Astrocyte of the hippocampus (primary cell): Measurements from ENCODE around the gene TRAPPC2L.
"Not testable (repeated sequence)": the region's sequence is repeated elsewhere in the genome, so short reads cannot be mapped to it uniquely, and the experiment has no call there.

ENCODE experiments used
- DNase-seq: peaks from one replicate; pipeline ENCODE4 v3.0.0; 2011; ENCODE audit warnings: low read depth, low spot score

The TRAPPC2L gene

DNA sequence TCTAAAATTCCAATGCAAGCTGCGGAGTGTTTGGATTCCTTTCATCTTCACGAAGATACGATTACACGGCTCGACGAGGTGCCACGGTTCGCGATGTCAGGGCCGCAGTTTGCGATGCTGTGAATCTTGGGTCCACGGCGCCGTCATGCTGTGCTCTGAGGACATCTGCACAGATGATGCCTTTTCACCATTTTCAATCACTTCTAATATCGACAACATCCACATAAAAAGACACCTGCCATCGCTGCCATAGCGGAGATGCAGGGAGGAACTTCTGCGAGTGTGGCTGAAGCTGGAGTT lies 38.4 kb upstream of the TRAPPC2L start:
- no peak for DNase-seq

DNA sequence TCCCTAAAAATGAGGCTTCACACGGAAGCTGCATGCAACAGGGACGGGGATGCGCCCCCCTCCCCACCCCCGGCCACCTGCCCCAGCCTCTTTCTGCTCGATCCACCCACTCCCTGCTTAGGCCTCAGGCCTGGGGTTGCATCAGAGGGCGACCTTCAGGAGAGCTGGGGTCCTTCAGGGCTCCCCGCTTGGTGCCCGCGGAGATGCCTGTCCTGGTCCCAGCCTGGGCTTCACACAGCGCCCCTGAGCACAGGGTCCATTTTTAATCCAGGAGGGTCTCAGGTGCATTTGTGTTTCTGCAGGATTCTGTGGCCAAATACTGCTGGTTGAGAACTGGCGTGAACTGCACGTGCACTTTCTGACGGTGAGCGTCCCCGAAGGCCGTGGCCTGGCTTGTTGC lies 37.8 kb upstream of the TRAPPC2L start:
- no peak for DNase-seq

DNA sequence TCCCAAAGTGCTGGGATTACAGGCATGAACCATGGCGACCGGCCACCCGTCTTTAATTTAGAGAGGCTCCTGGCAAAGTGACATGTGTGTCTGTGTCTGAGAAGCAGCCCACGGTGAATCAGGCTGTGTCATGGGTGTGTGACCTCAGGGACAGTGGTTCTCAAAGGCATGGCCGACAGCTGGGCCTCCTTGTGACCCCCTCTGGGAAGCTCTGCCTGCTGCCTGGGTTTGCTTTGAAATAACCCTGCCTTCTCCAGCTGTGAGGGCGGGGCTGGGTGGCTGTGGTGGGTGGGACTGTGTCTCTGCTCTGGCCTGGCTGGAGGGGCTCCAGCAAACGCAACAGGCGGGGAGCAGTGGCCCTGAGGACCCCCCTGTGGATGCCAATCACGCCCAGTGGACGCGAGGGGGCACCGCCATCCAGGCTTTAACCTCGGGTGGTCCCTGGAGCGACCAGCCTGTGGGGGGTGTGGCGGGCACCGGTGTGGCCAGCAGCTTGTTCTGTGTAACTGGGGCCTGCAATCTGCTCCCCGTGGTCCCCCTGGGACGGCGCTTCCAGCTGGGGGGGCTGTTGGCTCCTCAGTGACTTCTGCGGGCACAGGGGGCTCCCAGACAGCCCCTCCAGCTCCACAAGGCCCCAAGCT lies 36.4 kb upstream of the TRAPPC2L start:
- DNase-seq, result no peak

DNA sequence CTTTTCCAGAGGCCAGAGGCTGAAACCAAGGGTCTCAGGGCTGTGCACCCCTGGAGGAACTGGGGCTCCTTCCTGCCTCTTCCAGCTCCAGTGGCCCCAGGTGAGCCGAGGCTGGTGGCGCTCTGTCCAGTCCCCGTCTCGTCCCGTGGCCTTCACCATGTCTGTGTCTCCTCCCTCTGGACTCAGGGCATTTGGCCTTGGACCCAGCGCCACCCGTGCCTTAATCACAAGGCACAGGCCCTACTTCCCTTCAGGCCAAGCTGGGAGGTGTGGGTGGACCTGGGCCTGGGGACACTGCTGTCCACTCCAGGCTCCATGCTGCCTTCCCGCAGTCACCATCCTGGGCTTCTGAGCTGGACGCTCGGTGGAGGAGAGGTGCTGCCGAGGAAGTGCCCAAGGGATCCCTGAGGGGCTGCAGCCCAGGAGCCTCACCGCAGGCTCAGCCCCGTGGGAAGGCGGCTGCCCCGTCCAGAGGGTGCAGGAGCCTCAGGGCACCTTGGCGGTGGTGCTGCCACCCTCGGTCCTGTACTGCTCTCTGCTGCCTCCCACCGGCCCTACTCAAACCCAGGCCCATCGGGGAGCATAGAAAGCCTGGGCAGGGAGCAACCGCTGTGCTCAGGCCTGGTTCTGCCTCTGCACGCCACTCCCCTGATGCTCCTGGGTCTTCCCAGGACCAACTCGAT lies 35.6 kb upstream of the TRAPPC2L start:
- no peak for DNase-seq

DNA sequence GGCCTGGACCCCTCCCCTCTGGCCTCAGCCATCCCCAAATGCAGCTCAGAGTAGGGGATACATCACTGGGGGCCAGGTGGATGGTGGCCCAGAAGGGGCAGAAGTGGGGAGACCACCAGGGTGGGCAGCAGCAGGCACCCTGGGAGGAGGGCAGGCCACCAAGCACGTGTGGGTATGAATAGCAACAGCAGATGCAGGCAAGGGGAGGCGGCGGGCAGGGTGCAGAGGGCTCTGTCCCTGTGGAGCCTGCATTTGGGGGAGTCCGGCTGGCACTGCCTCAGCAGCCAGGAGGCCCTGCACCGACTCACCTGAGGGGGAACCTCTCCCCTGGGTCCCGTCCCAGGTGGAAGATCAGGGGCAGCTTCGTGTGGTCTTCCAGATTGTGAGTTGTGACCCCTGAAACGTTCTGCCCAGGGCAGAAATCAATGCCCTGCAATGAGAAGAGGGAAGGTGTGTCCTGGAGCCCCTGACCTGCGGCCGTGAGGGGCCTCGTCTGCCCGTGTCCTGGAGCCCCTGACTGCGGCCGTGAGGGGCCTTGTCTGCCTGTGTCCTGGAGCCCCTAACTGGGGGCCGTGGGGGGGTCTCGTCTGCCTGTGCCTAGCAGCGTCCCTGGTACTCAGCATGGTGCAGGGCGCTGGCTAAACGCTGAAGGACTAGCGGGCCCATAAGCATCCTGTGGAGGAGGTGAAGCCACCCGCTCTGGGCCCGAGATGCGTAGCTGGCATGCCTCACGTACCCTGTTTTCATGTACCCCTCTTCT lies 34.5 kb upstream of the TRAPPC2L start:
- no peak for DNase-seq

DNA sequence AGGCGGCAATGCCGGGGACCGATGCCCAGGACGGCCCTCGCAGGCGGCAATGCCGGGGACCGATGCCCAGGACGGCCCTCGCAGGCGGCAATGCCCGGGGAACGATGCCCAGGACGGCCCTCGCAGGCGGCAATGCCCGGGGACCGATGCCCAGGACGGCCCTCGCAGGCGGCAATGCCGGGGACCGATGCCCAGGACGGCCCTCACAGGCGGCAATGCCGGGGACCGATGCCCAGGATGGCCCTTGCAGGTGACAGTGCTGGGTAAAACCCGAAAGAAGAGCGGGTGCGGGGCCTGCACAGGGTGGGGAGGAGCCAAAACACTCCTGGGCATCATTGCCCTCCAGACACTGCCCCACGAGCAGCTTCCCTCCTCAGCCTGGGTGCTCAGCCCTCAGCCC lies 33.3 kb upstream of the TRAPPC2L start:
- DNase-seq, result not testable (repeated sequence)

DNA sequence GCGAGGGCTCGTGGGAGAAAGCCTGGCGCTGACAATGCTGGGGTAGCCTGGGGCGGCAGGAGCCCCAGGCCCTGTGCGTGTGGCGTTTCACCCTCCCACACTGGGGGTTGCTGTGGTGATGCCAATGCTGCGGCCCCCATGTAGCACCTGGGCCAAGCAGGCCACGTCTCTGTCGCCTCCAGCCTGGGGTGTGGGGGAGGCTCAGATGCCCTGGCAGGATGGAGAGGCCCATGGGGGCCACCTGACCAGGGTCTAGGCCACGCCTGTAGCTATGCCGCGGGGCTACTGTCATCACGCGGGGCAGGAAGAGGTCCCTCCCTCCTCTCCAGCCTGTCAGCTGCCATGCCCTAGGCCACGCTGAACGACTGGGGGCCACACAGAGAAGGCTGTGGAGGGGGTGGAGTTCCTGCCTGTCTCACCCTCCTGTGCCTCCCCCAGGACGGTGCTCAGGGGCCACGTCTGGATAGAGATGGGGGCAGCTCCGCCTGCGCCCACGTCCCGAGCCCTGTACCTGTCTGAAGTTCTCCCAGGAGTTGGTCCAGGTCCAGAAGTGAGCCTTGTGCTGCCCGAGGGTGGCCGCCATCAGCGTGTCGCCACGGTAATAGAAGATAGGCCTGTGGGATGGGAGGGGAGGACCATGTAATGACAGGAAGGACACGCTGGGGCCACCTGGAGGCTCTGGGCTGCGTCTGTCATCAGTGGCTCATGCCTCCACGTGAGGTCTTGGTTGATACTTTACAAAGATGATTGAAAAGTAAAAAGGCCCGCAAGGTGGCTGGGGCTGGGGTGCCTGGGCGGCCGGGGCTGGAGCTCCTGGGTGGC lies 32.5 kb upstream of the TRAPPC2L start:
- DNase-seq, result no peak

DNA sequence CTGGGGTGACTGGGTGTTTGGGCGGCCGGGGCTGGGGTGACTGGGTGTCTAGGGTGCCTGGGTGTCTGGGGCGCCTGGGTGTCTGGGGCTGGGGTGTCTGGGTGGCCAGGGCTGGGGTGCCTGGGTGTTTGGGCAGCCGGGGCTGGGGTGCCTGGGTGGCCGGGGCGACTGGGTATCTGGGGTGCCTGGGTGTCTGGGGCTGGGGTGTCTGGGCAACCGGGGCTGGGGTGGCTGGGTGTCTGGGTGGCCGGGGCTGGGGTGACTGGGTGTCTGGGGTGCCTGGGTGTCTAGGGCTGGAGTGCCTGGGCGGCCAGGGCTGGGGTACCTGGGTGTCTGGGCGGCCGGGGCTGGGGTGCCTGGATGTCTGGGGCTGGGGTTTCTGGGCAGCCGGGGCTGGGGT lies 31.8 kb upstream of the TRAPPC2L start:
- DNase-seq, result no peak

DNA sequence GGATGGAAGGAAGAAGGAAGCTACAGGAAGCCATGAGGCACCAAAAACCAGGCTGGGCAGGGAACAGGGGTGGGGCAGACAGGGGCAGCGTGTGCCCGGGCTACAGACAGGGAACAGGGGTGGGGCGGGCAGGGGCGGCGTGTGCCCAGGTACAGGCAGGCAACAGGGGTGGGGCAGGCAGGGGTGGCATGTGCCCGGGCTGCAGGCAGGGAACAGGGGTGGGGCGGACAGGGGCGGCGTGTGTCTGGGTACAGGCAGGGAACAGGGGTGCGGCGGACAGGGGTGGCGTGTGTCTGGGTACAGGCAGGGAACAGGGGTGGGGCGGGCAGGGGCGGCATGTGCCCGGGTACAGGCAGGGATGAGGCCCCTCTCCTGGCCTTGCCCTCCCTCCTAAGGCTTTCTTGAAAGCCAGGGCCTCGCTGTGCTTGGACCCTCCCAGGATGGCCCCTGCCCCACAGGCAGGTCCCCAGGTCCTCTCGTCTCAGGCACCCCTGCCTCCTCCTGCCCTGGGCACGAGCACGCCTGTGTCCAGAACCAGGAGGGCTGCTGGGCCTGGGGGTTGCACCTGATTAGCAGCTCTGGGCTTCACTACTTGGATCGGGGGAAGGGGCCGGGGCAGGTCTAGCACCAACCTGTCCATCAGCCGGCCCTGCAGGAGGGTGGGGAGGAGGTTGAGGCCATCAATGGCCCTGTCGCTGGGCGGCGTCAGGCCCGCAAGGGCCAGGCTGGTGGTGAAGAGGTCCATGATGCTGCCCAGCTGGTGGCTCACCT lies 30.7 kb upstream of the TRAPPC2L start:
- DNase-seq, result no peak

DNA sequence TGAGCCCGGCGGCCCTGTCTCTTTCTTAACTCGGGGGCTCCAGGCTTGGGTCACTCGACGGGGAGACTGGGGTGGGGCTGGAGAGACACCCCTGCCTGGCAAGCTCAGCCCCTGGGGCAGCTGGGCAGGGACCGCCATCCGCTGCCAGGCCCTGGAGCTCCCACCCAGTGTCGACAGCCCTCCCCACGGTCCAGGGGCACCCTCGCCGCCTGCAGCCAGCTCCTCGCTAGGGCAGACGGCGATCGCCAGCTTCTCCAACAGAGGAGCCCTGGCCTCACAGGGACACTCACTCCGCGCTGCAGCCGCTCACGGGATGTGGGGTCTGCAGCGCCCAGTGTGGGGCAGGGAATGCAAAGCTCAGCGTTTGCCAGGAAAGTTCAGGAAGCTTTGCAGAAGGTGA lies 29.2 kb upstream of the TRAPPC2L start:
- DNase-seq, result no peak

DNA sequence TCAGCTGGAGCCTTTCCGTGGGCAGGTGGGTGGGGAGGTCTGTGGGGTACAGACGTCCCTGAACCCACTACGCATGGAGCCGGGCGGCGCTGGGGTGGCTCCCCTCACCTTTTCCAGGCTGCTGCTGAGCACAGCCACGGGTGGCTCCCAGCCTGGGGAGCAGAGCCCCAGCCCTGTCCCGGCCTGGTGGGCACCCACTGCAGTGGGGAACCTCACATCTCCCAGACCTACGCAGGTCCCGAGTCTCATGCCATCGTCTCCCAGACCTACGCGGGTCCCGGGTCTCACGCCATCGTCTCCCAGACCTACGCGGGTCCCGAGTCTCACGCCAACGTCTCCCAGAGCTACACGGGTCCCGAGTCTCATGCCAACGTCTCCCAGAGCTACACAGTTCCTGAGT lies 28.2 kb upstream of the TRAPPC2L start:
- no peak for DNase-seq

DNA sequence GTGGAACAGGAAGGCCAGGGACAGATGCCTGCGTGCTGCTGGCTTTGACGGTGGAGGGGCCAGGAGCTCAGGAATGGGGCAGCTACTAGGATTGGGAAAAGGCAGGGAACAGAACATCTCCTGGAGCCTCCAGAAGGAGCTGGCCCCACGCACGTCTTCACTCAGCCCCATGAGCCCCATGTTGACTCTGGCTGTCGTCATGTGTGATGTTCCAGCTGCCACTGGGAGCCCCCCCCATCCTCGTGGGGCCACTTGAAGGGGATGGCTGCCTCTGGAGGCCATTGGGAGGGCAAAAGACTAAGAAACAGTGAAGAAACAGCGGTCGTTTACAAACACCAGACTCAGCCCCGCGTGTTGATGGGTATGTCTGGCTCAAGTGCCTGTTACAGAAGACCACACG lies 26.7 kb upstream of the TRAPPC2L start:
- no peak for DNase-seq

DNA sequence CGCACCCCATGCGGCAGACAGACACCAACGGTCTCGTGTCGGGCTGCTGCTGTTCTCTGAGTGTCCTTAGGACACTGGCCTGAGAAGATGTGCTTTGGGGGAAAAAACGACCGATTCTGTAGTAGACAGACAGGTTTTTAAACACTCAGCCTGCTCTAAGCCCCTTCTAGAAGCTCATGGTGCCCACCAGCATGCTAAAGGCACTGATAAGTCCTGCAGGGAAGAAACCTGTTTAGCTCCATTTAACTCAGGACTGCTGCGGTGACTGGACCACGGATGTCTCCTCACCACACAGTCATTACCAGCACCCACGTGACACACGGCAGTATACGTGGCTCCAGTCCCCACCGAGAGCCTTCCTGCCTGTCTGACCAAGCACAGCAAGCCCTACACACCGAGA lies 26.1 kb upstream of the TRAPPC2L start:
- DNase-seq, result no peak

DNA sequence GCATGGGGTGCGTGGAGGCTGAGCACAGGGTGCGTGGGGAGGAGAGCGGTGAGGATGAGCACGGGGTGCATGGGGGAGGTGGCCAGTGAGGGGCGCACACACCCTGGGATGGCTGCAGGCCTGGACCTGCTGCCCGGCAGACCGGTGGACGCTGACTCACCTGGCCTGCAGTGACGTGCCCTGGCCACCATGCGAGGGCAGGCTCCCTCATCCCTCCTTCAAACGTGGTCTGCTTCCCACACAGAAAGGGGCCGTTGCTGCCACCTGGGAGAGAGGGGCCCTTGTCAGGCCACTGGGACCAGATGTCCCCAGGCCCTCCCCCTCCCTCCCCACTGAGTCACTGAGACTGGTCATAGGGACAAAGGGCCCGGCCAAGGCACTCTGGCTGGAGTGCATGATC lies 25.1 kb upstream of the TRAPPC2L start:
- peak; percentile 38 for DNase-seq

DNA sequence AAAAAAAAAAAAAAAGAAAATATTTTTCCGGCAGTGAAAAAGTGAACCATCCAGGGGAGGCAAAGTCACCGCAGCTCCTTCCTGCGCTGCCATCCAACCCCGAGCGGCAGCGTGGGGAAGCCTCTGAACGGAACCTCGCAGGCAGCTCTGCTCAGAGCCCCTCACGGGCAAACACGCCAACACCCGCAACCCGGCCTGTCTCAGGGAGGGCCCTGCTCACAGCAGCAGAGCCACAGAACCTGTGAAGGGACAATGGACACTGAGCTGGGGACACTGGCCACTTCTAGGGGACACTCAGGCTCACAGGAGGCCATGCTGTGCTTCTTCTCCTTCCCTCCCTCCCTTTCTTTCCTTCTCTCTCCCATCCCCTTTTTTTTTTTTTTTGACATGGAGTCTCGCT lies 23.8 kb upstream of the TRAPPC2L start:
- no peak for DNase-seq

DNA sequence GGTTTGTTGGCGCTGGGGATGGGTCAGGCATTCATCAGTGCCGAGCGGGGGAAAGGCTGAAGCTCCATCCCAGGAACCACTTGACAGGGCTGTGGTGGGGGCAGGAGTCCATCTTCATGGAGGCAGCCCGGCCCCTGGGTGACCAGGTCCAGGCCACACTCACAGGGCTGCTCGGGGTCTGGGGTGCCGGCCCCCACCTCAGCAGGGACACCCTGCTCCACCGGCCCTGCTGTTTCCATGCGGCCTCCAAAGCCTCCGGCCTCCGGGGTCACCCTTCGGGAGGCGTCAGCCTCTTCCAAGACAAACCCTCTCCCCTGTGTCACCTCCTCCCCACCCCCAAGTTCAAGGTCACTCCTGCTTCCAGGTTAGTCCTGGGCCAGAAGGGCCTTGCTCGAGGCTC lies 22.3 kb upstream of the TRAPPC2L start:
- no peak for DNase-seq

DNA sequence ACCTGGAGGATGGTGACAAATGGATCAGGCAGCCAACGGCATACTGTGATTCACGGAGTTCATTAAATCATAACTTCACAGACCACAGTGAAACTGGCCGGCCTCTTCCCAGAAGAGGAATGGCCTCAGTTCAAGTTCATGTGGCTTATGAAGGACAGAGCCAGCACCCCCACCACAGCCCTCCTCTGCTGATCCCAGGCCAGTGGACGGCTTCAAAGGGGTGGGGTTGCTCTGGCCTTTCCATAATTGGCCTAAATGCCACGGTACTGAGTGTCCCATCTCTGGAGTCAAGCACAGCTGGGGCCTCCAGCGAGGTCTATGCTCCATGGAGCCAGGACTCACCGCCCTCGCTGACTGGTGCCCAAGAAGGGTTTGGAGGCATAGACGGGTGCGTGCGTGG lies 21.5 kb upstream of the TRAPPC2L start:
- DNase-seq, result peak; percentile 56

DNA sequence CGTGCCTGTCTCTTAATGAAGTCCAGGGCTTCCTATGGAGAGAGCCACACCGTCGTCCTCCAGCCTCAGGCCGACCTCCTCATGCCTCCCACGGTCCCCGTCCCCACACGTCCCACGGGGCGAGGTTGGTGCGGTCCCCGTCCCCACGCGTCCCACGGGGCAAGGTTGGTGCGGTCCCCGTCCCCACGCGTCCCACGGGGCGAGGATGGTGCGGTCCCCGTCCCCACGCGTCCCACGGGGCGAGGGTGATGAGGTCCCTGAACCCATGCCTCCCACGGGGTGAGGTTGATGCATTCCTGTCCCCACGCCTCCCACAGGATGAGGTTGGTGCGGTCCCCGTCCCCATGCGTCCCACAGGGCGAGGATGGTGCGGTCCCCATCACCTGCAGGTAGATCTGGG lies 21.1 kb upstream of the TRAPPC2L start:
- DNase-seq, result no peak

DNA sequence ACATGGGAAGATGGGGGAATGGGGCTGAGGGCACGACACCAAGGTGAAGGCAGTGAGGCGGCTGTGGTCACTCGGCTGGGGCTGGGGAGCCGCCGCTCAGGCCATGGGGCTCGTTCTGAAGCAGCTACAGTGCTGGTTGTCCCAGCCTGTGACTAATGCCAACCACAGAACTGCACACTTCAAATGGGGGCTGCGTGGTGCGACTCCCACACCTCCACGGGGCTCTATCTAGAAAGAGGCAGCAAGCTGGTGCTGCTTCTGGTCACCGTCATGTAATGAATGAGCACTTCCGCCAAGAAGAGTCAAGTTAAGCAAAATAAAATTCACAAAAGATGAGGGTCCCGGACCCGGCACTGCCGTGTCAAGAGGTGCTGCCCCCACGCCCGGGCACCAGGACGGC lies 20.1 kb upstream of the TRAPPC2L start:
- no peak for DNase-seq

DNA sequence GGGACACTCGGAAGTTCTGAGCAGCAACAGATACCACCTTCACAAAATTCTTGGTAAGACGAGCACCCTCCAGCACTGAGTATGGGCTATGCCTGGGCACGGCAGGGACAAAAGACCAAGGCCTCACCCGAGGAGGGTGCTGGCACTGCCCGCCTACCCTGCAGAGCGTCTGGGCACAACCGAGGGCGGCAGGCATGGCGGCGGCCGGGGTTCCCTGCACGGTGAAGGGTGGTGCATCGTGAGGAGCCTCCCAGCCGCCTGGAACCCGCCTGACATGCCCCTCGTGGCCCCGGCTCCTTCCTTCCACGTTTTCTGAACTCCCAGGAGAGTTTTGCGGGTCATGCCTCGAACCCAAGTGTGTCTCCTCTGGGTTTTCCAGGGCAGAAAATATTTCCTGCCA lies 19.1 kb upstream of the TRAPPC2L start:
- no peak for DNase-seq

DNA sequence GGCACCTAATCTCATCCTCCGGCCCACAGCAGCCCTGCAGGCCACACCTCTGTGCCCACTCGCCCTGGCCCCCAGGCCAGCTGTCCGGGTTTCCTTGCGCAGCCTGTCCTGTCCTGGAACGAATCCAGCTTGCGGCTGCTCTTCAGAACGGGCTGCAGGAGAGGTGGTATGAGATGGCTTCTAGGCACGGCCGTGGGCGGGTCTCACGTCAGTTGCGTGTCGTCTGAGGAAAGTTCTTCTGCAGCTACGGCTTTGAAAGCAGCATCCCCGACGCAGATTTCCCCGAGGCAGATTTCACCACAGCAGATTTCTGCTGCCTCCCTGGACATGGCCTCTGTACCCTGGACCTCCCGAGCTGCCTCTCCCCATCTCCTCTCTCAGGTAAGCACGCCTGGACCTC lies 18.4 kb upstream of the TRAPPC2L start:
- DNase-seq, result no peak
